Mesenchymal stem cell (in vitro differentiated cells and primary cell): ENCODE results near the gene RNF212.

ENCODE experiments used
- DNase-seq: peaks from one replicate; pipeline ENCODE4 v3.0.0-alpha.2; 2013
- H2AFZ ChIP-seq: one replicate; pipeline ENCODE4 v1.6.1; 2013; ENCODE audit warnings: low read depth, mild to moderate bottlenecking, control low read depth, inconsistent platforms, low read length, moderate library complexity
- H2AK5ac ChIP-seq: 2 replicates; pipeline ENCODE4 v1.6.1; 2013; ENCODE audit warnings: low read length, moderate library complexity, mild to moderate bottlenecking, inconsistent platforms; ENCODE audit not compliant: severe bottlenecking
- H2BK120ac ChIP-seq: one replicate; pipeline ENCODE4 v1.6.1; 2013; ENCODE audit warnings: low read depth, mild to moderate bottlenecking, inconsistent platforms, low read length, moderate library complexity
- H2BK12ac ChIP-seq, 2 experiments: one replicate each; pipeline ENCODE4 v1.6.1; 2013; ENCODE audit warnings: inconsistent platforms in 2 of 2, low read length in 2 of 2, mild to moderate bottlenecking in 2 of 2, moderate library complexity in 2 of 2, control low read depth in 1 of 2
- H2BK15ac ChIP-seq: one replicate; pipeline ENCODE4 v1.6.1; 2013; ENCODE audit warnings: mild to moderate bottlenecking, low read depth, inconsistent platforms; ENCODE audit not compliant: poor library complexity, severe bottlenecking
- H2BK5ac ChIP-seq: 2 replicates; pipeline ENCODE4 v1.6.1; 2013; ENCODE audit warnings: low read depth, mild to moderate bottlenecking, low read length, control low read depth, inconsistent platforms; ENCODE audit not compliant: poor library complexity, severe bottlenecking
- H3K14ac ChIP-seq, 2 experiments: one replicate each; pipeline ENCODE4 v1.6.1; 2013; ENCODE audit warnings: inconsistent platforms in 2 of 2, low read length in 2 of 2, control low read depth in 1 of 2, mild to moderate bottlenecking in 1 of 2, moderate library complexity in 1 of 2
- H3K18ac ChIP-seq, 2 experiments: one replicate each; pipeline ENCODE4 v1.6.1; 2013; ENCODE audit warnings: inconsistent platforms in 2 of 2, low read length in 2 of 2, control low read depth in 1 of 2, low read depth in 1 of 2, mild to moderate bottlenecking in 1 of 2
- H3K23ac ChIP-seq, 2 experiments: one replicate each; pipeline ENCODE4 v1.6.1; 2013; ENCODE audit warnings: inconsistent platforms in 2 of 2, low read length in 2 of 2, mild to moderate bottlenecking in 2 of 2, moderate library complexity in 2 of 2, control low read depth in 1 of 2
- H3K27ac ChIP-seq: 2 replicates; pipeline ENCODE4 v1.5.1; 2013; ENCODE audit warnings: mild to moderate bottlenecking, moderate library complexity, low read length, control low read depth, inconsistent platforms; ENCODE audit not compliant: poor library complexity, severe bottlenecking
- H3K27me3 ChIP-seq, 2 experiments: 2 replicates each; pipeline versions ENCODE4 v1.6.1 to v1.7.0; 2013; ENCODE audit warnings: low read length in 2 of 2, mild to moderate bottlenecking in 2 of 2, moderate library complexity in 2 of 2, control low read depth in 1 of 2, inconsistent platforms in 1 of 2; ENCODE audit not compliant: control insufficient read depth in 1 of 2, insufficient read depth in 1 of 2
- H3K36me3 ChIP-seq, 2 experiments: 2 replicates each; pipeline versions ENCODE4 v1.6.1 to v1.7.0; 2013; ENCODE audit warnings: low read length in 2 of 2, control low read depth in 1 of 2, inconsistent platforms in 1 of 2, low read depth in 1 of 2, mild to moderate bottlenecking in 1 of 2; ENCODE audit not compliant: insufficient read depth in 2 of 2, control insufficient read depth in 1 of 2
- H3K4ac ChIP-seq, 2 experiments: one replicate each; pipeline ENCODE4 v1.6.1; 2013; ENCODE audit warnings: inconsistent platforms in 2 of 2, low read length in 2 of 2, mild to moderate bottlenecking in 2 of 2, moderate library complexity in 2 of 2, control low read depth in 1 of 2, low read depth in 1 of 2
- H3K4me1 ChIP-seq: 2 replicates; pipeline ENCODE4 v1.6.1; 2013; ENCODE audit warnings: low read depth, low read length, control low read depth; ENCODE audit not compliant: control insufficient read depth, insufficient read depth
- H3K4me2 ChIP-seq: 2 replicates; pipeline ENCODE4 v1.6.1; 2013; ENCODE audit warnings: low read length, mild to moderate bottlenecking, inconsistent platforms; ENCODE audit not compliant: poor library complexity, severe bottlenecking
- H3K4me3 ChIP-seq, 2 experiments: 2 replicates each; pipeline versions ENCODE4 v1.5.1 to v1.7.0; 2013; ENCODE audit warnings: low read length in 2 of 2, mild to moderate bottlenecking in 2 of 2, control low read depth in 1 of 2, low read depth in 1 of 2; ENCODE audit not compliant: insufficient read depth in 1 of 2
- H3K79me1 ChIP-seq: replicated peaks from 2 replicates; pipeline ENCODE4 v1.6.1; 2013; ENCODE audit warnings: mild to moderate bottlenecking, control low read depth, low read length, inconsistent platforms; ENCODE audit not compliant: poor library complexity, severe bottlenecking
- H3K9ac ChIP-seq: 2 replicates; pipeline ENCODE4 v1.7.0; 2013; ENCODE audit warnings: mild to moderate bottlenecking, low read length, moderate library complexity
- H3K9me3 ChIP-seq: 2 replicates; pipeline ENCODE4 v1.7.0; 2013; ENCODE audit warnings: mild to moderate bottlenecking, low read length; ENCODE audit not compliant: control insufficient read depth
- H4K8ac ChIP-seq: one replicate; pipeline ENCODE4 v1.6.1; 2013; ENCODE audit warnings: inconsistent platforms, mild to moderate bottlenecking, low read length, moderate library complexity
- H4K91ac ChIP-seq: one replicate; pipeline ENCODE4 v1.6.1; 2013; ENCODE audit warnings: mild to moderate bottlenecking, low read length, inconsistent platforms
- WGBS: methylation state at CpG from one replicate; pipeline ENCODE4 v1.1.7; 2013; ENCODE audit warnings: mixed read lengths; 5-methylcytosine and 5-hydroxymethylcytosine counted together

RNF212 gene

DNA sequence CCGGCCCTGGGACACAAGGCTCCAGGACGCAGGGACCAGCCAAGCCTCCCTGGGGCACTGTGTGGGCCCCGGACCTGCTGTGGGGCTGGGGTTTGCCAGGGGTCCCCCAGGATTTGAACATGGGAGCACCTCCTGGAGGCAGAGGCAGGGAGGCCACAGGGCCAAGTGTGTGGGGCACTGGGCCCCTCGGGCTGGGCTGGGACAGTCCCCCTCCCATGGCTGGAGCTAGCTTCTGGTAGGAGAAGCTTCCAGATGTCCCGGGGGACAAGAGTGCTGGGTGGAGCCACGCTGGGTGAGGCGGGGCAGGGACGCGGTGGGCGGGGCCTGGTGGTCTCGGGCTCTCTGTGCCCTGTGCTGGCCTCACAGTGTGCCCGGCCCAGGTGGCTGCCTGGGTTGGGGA, 83.3 kb downstream of the RNF212 start:
- H3K79me1 ChIP-seq: no peaks in the 10 kb centered on the region
- no peak overlapping the region for H2BK12ac ChIP-seq
- no peak overlapping the region for H2AK5ac ChIP-seq
- no peak overlapping the region for H3K9ac ChIP-seq
- no peak overlapping the region for H2BK5ac ChIP-seq
- H2BK120ac ChIP-seq: no peak overlapping the region
- H3K4me3 ChIP-seq: no peak overlapping the region
- 61% methylated on average over 12 of the region's 12 CpGs for WGBS
- H2BK15ac ChIP-seq: no peak overlapping the region
- no peak overlapping the region for H3K18ac ChIP-seq
- peaks cover 0 to 44% of the 10 kb centered on the region in 2 experiments for H3K27me3 ChIP-seq
- no peak overlapping the region for H4K8ac ChIP-seq
- H3K14ac ChIP-seq: no peak overlapping the region
- peaks cover 31% of the 10 kb centered on the region for H3K4me1 ChIP-seq
- H3K4me2 ChIP-seq: no peak overlapping the region
- H4K91ac ChIP-seq: no peak overlapping the region
- H2AFZ ChIP-seq: no peak overlapping the region
- DNase-seq: no peak
- H3K27ac ChIP-seq: no peak overlapping the region
- H3K9me3 ChIP-seq: no peaks in the 10 kb centered on the region
- no peak overlapping the region for H3K23ac ChIP-seq
- H3K36me3 ChIP-seq: peaks cover 11 to 19% of the 10 kb centered on the region in 2 experiments
- H3K4ac ChIP-seq: no peak overlapping the region

- Histone ChIP-seq H2AFZ (no peak overlapping the region), H2AK5ac (no peak overlapping the region), H3K14ac (no peak overlapping the region), H3K9me3 (no peaks in the 10 kb centered on the region), H3K4me1 (peaks cover 31% of the 10 kb centered on the region), H2BK12ac (no peak overlapping the region), H3K23ac (no peak overlapping the region), H3K36me3 (peaks cover 16 to 24% of the 10 kb centered on the region in 2 experiments), H2BK120ac (no peak overlapping the region), H3K27me3 (peaks cover 0 to 44% of the 10 kb centered on the region in 2 experiments), H3K4ac (no peak overlapping the region), H4K91ac (no peak overlapping the region), H3K4me3 (no peak overlapping the region), H2BK15ac (peak overlapping the region; percentile 80), H4K8ac (no peak overlapping the region), H3K9ac (no peak overlapping the region), H3K79me1 (no peaks in the 10 kb centered on the region), H3K18ac (no peak overlapping the region), H3K27ac (no peak overlapping the region), H3K4me2 (no peak overlapping the region), H2BK5ac (no peak overlapping the region)
- WGBS: 86% methylated on average over 16 of the region's 17 CpGs
- no peak for DNase-seq
Observed at GRCh38 chr4:1029529-1029928, 83.8 kb downstream of the RNF212 start.

DNA sequence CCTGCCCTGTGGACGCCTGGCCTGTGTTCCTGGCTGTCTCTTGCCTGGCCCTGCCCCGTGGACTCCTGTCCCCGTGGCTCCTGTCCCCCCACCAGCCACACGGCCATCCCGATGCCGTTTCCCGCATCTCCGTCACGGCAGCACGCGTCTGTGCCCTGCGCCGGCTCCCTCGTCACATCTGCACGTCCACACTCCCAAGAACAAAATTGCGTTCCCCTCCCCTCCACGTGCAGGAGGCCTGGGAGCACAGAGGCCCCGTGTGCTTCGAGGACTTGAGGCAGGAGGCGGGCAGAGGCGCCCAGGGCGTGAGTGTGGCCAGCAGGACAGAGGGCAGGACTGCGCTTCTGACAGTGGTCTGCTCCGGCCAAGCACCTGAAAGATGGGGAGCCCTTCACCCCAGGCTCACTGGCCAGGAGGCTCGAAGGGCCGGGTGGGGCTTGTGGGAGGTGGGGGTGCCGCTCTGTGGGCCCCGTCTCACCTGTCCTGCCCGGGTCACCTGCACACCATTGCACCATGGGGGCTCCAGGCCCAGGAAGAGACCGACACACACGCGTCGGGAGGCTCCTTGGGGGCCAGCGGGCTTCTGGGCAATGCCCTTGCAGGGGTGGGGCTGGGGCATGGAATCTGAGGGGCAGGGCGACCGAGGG, 84.7 kb downstream of the RNF212 start:
- Histone ChIP-seq H2BK120ac (no peak overlapping the region), H3K4me3 (no peak overlapping the region)
- WGBS: 90% methylated on average over 35 of the region's 36 CpGs

GRCh38 chr4:1027915-1028238, 85.5 kb downstream of the RNF212 start:
- Histone ChIP-seq H3K18ac (peak overlapping the region; percentile 17 to 48), H3K14ac (no peak overlapping the region), H2BK12ac (peak overlapping the region in 1 of 2 experiments; percentile 60), H4K91ac (peak overlapping the region; percentile 62), H3K23ac (no peak overlapping the region), H3K9ac (no peak overlapping the region), H3K79me1 (no peaks in the 10 kb centered on the region), H3K27me3 (peaks cover 0 to 40% of the 10 kb centered on the region in 2 experiments), H3K36me3 (peaks cover 20 to 40% of the 10 kb centered on the region in 2 experiments), H3K4ac (no peak overlapping the region), H3K9me3 (no peaks in the 10 kb centered on the region), H3K27ac (no peak overlapping the region), H2BK120ac (no peak overlapping the region), H2BK5ac (no peak overlapping the region), H3K4me3 (no peak overlapping the region), H3K4me2 (no peak overlapping the region), H3K4me1 (peaks cover 34% of the 10 kb centered on the region), H2AK5ac (no peak overlapping the region), H4K8ac (no peak overlapping the region), H2BK15ac (peak overlapping the region; percentile 33), H2AFZ (no peak overlapping the region)
- peak; percentile 14 for DNase-seq
- 64% methylated on average over 9 of the region's 9 CpGs for WGBS

More for the DNA sequence above, 84.7 kb downstream of the RNF212 start:
- H3K4ac ChIP-seq: no peak overlapping the region
- peak overlapping the region; percentile 14 for H4K91ac ChIP-seq
- no peaks in the 10 kb centered on the region for H3K9me3 ChIP-seq
- no peak overlapping the region for H2BK15ac ChIP-seq
- H2AK5ac ChIP-seq: no peak overlapping the region
- no peak overlapping the region for H3K14ac ChIP-seq
- no peak overlapping the region for H3K4me2 ChIP-seq
- peak overlapping the region in 1 of 2 experiments; percentile 17 for H2BK12ac ChIP-seq
- H3K79me1 ChIP-seq: no peaks in the 10 kb centered on the region
- no peak overlapping the region for H3K9ac ChIP-seq
- no peak overlapping the region for H3K23ac ChIP-seq
- H2BK5ac ChIP-seq: no peak overlapping the region
- H3K18ac ChIP-seq: no peak overlapping the region
- no peak overlapping the region for H3K27ac ChIP-seq
- no peak overlapping the region for H2AFZ ChIP-seq
- H4K8ac ChIP-seq: no peak overlapping the region
- H3K4me1 ChIP-seq: peaks cover 34% of the 10 kb centered on the region
- DNase-seq: no peak
- H3K36me3 ChIP-seq: peaks cover 20 to 32% of the 10 kb centered on the region in 2 experiments
- peaks cover 0 to 44% of the 10 kb centered on the region in 2 experiments for H3K27me3 ChIP-seq
